Right lung (tissue), 5 donors: ENCODE measurements around the gene TBX3. TPM values are rescaled to one million over a fixed set of nuclear protein-coding genes. Genes with fewer than 3 reads are reported as not detected.

Source experiments
- DNase-seq, 2 donors: peaks; one replicate each; pipeline ENCODE4 v3.0.0-alpha.2; 2013
- polyA plus RNA-seq, 5 donors: library from polyadenylated mRNA; unstranded; fragments of 120-200 nt; gene quantifications; one replicate each; pipeline versions ENCODE4 v1.2.1 to v1.2.3, GENCODE V29; 2013; ENCODE audit warnings: inconsistent platforms in 1 of 5, low replicate concordance in 1 of 5; ENCODE audit not compliant: insufficient read length in 5 of 5, insufficient read depth in 1 of 5

Gene TBX3
- polyA plus RNA-seq, 5 donors = 77.7 to 119 (median 99.3) TPM

DNA sequence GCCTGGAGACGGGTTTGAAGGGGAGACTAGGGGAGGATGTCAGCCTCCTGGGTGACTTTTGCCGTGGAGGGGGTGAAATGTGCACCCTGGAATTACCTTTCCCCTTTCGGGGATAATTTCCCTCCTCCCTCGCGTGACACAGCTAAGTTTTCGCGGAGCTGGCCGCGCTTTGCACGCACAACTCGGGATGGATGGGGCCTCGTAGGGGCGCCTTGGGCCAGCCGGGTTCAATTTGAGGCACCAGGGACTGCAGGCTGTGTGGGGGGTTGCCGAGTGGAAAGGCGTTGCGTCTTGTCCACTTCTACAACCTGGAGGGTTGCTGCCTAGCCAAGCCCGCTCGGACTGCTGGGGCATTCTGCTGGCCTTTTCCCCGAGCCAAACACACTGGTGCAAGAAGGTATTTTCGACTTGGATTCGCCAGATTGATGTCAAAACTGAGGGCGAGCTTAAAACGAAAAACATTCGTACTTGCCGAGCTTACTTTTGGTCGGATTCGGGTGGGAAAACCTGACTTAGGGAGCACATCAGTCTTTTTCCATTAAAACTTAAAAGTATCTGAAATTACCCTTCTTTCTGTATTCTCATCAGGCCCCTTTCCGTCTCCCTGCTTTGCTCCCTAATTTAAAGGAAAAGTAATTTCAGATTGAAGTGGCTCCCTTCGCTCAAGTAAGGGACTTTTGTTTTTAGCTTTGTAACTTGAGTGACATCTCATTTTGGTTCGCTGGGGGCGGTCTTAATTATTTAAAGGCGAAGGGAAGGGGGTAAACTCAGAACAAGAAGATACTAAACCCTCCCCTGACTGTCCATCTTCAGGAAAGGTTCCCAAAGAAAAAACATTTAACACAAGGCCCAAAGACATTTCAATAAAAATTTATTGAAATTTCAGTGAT lies 14.3 kb downstream of the TBX3 start:
- no peak for DNase-seq

GRCh38 chr12:114668886-114669288 lies 15.1 kb downstream of the TBX3 start:
- DNase-seq = no peak

GRCh38 chr12:114668151-114668885 lies 15.7 kb downstream of the TBX3 start:
- no peak for DNase-seq

DNA sequence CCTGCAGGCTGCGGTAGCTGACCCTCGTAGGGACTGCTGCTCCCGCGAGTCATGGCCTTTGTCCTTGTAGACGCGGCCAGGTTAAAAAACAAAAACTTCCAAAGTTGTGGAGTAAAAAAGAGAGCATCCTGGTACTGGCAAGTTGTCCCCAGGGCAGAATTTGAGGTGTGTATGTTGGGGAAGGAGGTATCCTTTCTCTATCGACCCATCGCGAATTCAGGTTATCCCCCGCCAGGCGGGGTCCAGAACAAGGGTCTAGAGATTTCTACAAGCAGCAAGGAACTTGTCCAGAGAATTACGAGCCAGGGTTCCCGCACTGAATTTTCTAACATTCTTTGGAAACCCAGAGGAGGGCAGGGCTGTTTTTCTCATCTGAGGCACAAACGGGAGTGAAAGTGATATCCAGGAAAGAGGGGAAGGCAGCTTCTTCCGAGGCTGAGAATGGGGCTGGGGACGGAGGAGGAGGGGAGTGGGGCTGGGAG lies 16.3 kb downstream of the TBX3 start:
- no peak for DNase-seq

DNA sequence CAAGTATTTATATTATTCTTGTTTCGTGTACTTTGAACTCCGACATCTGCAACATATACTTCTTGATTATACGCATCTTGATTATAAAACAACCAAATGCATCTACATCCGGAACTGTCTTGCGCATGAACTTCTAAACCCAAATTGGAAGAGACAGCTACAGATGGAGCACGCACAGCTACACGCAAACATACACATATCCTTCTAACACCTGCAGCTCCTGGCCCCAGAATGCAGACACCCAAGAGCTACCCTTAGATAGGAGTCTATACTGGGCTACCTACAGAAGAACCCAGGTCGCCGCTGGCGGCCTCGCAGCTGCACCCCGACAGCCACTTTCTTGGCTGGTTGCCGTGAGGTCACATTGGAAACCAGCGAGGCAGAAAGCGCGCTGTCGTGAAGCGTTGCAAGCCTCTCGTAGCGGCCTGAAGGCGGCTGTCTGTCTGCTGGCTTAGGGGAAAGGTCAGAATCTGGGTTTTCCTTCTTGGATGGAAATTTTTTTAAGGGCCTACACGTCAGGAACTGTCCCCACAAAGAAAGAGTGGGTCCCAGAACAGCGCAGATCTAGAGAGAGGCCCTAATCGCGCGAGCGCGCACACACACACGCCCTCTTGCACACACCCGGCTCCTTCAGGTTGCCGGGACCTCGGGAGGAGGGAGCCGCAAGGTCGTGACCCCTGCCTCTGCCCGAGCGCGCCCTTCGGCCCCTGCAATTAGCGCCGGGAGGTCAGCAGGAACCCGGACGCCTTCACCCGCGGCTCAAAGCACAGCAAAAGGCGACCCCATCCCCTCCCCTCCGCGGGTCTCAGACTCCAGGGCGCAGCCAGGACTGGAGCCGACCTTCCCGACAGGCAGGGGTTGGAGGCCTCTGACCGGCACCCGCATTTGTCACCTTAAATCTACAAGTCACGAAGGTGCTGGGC lies 17.0 kb downstream of the TBX3 start:
- DNase-seq = no peak

GRCh38 chr12:114665411-114666260 lies 18.3 kb downstream of the TBX3 start:
- DNase-seq = no peak

DNA sequence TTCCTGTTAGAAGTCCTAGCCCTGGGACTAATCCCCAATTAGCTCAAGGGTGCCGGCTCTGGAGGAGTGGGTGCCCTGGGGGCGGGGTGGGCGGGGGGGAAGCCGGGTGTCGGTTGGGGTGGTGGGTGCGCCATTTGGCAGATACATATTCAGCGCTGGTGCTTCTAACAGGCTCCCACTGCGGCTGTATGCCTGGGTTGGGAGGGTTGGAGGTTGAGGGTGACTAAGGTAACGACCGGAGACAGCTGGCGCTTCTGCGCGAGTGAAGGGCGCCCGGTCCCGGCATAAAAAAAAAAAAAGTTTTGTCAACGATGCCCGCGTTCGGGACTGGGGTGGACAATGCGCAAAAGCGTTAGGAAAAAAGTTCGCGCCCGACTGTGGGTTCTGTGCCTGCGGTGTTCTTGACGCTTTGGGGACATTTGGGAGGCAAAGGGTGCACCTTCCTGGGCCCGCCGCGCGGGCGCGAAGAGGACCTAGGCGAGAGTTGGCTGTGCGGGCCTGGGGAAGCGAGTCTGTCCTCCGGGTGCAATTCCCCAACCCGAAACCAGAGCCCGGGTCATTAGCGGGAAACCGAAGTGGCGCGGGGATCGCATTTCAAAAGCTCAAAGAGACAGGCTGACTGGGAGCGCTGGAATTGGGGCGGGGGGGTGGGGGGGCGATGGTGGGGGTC lies 19.2 kb downstream of the TBX3 start:
- DNase-seq = no peak

DNA sequence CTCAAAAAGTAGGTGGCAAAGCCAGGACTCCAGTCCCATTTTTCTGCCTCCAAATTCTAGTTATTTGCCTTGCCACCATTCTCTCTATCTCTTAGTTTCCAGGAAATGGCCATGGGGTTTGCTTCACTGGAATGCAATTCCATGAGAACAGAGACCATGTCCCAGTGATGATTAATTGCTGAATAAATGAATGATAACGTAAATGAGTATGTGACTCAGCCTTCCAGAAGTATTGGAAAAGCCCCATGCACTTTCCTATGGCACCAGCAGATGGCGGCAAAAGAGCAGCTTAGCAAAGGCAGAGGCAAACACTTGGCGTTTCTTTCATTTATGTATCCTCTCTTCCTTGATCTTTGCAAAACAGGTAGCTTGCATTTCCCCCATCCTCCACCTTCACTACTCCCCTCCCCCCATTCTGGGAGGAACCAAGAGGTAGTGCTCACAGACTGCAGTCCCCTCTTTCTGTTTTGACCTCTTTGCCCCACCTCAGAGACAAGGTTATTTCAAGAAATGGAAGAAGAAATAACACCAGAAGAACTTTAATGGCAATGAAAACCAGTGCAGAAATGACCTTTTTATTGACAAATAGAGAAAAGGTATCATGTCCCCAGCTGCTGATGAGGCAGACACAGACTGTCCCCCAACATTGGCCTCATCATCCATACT lies 21.3 kb downstream of the TBX3 start:
- peak in 1 of 2 donors; percentile 66 for DNase-seq

GRCh38 chr12:114661245-114661644 lies 22.7 kb downstream of the TBX3 start:
- DNase-seq = no peak

DNA sequence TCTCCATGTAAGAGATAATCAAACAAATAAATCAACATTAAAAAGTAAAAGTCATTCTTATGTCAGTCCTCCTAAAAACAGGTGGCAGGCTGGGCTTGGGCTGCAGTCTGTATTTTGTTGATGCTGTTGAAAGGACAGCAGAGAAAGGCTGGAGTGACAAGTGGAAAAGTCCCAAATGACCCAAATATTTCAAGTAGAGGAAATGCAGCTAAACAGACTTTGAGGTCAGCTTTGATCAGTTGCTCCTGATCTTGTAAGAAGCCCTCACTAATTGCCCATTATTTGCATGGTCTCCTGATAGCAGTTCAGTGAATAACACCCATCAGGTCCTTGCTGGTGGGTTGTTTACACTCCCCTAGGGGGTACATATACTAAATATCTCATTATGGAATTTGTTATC lies 24.9 kb downstream of the TBX3 start:
- DNase-seq = no peak

- DNase-seq = no peak
These were observed 26.0 kb downstream of the TBX3 start for GRCh38 chr12:114658002-114658441.

GRCh38 chr12:114657597-114657920 lies 26.4 kb downstream of the TBX3 start:
- no peak for DNase-seq

DNA sequence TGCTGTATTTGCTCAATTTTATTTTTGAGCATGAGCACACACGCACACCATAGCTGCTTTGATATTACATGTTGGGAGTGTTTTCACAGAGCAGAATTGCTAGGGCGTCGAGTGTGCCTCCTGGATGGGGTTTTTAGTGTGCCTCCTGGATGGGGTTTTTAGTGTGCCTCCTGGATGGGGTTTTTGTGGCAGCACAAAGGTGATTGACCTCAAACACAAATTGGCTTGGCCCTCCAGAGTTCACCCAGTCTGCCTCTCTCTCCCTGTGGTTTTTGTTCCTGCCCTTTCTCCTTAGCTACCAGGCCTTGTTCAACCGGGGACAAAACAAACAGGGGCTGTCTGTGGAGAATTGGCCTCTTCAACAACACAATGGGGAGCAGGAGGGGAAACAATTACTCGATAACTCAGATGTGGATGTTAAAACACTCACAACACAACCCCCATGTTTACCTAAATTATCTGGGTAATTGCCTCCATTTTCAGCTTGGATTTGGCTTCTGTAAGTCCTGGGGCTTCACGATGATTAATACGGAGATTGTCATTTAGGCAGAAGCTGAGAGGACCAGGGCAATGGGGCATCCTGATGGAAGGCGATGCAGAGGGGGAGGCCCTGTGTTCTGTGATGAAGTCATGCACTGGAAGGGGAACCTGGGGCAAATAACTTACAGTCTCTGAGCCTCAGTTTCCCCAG lies 26.9 kb downstream of the TBX3 start:
- DNase-seq = no peak

DNA sequence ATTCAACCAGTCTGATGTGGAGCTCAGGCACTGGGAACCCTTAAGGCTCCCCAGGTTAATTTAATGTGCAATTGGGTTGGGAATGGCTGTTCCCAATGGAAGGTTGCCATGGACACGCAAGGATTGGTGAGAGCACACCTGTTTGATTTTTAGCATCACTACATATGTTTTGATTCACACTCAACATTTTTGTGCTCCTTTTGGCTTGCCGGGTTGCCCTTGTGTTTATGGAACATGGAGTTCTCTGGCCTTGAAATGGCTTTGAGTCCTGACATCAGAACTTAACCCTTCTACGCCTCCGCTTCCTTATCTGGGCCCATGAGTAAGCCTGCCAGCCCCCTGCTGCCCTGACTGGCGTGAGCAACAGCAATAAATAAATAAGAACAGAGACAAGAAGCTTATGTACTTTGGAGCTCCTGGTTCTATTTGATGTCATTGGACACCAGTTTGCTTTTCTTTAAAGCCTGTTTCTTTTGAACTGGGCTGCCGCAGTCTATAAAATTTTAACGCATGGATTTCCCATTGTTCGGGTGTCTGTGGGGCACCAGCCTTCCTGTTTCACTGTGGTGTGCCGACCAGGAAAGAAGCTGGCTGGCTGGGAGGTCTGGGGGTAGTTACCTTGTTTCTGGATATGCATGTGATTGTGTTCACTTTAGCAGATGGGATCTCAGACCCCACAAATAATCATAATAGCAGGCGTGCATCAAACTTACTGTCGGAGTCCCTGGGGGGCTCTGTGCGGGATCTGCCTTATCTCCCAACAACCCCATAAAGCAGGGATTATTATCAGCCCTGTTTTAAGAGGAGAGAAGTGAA lies 27.8 kb downstream of the TBX3 start:
- DNase-seq = no peak

DNA sequence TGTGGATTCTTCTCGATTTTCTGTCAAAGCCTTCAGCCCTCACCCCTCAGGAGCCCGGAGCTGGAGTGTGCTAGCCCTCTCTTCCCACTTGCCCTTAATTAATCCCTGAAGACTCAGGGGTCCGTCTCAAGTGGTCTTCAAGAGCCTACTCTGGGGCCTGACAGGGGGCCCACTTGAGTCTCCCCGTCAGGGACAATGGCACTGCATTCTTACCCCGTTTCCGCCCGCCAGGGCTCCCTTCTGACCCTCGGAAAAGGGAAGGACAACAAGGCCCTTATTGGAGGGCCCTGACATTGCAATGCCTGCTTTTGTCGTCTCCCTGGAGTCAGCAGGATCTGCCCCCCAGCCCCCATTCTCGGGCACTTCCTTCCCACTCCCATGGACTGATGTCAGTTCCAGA lies 34.4 kb downstream of the TBX3 start:
- no peak for DNase-seq

DNA sequence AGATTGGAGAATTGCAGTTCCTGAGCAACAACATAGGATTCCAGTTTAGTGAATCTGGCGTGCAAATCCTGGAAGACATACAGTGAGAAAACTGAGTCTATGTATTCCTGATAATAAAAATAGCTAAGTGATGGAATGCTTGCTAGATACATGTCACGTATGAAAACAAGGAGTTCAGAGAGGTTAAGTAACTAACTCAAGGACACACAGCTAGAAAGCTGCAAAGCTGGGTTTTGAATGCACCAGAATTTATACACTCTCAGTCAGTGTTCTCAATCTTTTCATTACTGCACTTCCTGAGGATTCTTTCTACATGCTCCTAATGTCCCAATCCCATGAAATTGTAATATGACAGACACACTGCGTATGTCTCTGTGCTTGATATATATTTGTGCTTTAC lies 35.3 kb downstream of the TBX3 start:
- DNase-seq = no peak

DNA sequence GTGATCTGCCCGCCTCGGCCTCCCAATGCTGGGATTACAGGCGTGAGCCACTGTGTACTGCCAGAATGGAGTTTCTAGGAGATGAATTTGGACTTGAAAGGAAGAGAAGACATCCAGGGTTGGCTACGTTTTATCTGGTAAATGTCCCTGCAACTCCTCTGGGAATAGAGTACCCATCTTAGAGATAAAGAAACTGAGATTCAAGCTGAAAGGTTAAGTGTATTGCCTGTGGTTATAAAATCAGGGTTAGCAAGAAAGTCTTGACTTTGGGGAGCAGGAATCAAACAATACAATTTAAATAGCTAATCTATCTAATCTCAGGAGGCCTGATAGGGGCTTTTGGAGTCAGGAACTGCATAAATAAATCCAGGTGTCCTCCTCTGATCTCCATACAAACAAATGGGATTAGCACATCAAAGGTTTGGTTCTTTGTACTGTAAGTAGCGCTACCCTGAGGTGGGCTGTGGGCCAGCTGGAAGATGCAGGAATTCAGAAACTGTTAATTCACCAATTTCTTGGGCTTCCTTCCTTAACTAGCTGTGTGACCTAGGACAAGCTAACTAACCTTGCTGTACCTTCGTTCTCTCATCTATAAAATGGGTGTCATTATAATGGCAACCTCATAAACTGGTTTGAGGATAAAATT lies 45.1 kb downstream of the TBX3 start:
- DNase-seq = no peak
